GM12801 (cell line): ENCODE measurements around the gene SPRN.

Source experiments
- TF ChIP-seq, protein P1 (sequence below): IDR thresholded peaks from one replicate; pipeline ENCODE4 v1.5.1; 2011; ENCODE audit warnings: control low read depth; ENCODE audit not compliant: insufficient read length; ENCODE audit errors: extremely low read depth

The SPRN gene

DNA sequence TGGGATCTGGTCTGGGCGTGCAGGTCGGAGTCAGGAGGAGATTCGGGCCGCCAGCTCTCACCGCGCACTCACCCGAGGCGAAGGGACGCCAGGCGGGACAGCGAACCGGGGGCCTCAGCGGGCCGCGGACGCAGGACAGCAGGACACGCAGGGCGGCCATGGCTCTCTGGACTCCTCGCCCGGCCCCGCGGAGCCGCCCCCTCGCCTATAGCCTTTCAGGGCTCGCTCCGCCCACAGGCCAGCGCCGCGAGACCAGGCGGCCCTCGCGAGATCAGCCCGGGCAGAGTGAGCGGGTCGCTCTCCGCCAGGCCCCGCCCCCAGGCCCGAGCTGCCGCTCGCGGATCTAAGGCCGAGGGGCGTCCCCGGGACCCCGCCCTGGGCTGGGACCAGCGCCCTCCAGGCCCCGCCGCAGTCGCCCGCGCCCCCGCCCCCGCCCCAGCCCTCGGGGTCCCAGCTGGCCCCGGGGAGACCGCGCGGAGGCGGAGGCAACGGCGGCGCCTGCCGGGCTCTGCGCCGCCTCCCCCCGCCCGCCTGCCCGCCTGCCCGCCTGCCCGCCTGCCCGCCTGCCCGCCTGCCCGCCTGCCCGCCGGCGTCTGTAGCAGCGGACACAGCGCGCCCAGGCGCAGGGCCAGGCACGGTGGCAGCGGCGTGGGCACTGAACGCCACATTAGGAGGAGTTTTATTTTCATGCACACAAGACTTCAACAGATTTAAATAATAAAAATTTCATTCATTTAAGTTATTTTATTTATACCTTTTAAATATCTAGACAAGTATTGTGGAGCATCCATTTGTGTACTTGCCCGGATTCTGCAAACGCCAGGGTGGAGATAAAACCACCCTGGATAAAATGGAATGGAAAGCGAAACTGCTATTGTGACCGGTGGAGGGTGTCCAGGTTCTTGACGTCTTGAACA lies 51.0 kb downstream of the SPRN start, which contains the start of gene ECHS1:
TSS of gene ECHS1 (minus strand) at position 181 of the 917 bp plus-strand sequence. CDS start at position 160, 21 bp downstream.
- TF ChIP-seq, protein P1, sequence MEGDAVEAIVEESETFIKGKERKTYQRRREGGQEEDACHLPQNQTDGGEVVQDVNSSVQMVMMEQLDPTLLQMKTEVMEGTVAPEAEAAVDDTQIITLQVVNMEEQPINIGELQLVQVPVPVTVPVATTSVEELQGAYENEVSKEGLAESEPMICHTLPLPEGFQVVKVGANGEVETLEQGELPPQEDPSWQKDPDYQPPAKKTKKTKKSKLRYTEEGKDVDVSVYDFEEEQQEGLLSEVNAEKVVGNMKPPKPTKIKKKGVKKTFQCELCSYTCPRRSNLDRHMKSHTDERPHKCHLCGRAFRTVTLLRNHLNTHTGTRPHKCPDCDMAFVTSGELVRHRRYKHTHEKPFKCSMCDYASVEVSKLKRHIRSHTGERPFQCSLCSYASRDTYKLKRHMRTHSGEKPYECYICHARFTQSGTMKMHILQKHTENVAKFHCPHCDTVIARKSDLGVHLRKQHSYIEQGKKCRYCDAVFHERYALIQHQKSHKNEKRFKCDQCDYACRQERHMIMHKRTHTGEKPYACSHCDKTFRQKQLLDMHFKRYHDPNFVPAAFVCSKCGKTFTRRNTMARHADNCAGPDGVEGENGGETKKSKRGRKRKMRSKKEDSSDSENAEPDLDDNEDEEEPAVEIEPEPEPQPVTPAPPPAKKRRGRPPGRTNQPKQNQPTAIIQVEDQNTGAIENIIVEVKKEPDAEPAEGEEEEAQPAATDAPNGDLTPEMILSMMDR = no peak

DNA sequence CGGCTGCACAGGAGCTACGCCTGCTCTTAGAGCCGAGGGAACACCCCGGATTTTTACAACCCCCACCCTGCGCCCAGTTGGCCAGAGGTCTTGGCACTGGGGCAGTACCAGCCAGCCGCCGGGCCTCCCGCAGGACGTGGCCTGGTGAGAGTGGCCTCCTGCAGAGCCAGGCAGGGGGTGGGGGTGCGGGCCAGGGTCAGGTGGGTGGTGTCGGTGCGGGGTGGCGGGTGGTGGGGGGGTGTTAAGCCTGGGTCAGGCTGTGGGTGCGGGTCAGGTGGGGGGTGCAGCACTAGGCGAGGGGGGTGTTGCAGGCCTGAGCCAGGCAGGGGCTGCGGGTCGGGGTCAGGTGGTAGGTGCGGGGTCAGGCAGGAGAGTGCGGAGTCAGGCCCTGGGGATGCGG lies 51.9 kb downstream of the SPRN start:
- TF ChIP-seq, protein P1 = no peak
